HFF-Myc (cell line): ENCODE data around the gene ZNF516.

ENCODE experiments used
- DNase-seq: peaks from one replicate; pipeline ENCODE4 v3.0.0-alpha.2; 2011; ENCODE audit warnings: low read depth; ENCODE audit errors: extremely low read depth
- H3K4me3 ChIP-seq: replicated peaks from 2 replicates; pipeline ENCODE4 v1.5.1; 2011; ENCODE audit warnings: low read depth, mild to moderate bottlenecking, control low read depth, low read length
- CTCF ChIP-seq: IDR thresholded peaks from 2 replicates; pipeline ENCODE4 v1.5.1; 2012; ENCODE audit warnings: mild to moderate bottlenecking, low read depth, low read length, control low read depth; ENCODE audit errors: missing control alignments

ZNF516 gene

GRCh38 chr18:76460482-76460881 lies 34.6 kb downstream of the ZNF516 start:
- TF ChIP-seq CTCF = no peak
- H3K4me3 ChIP-seq = no peak overlapping the region
- DNase-seq = no peak

GRCh38 chr18:76459687-76460350 lies 35.2 kb downstream of the ZNF516 start:
- DNase-seq = peak; percentile 96
- H3K4me3 ChIP-seq = no peak overlapping the region; the same call in 1 of the 2 replicates
- TF ChIP-seq CTCF = no peak

GRCh38 chr18:76459312-76459686 lies 35.7 kb downstream of the ZNF516 start:
- TF ChIP-seq CTCF = no peak
- H3K4me3 ChIP-seq = no peak overlapping the region; the same call in 1 of the 2 replicates
- no peak for DNase-seq

GRCh38 chr18:76458522-76459311 lies 36.3 kb downstream of the ZNF516 start:
- DNase-seq = no peak
- TF ChIP-seq CTCF = no peak
- H3K4me3 ChIP-seq = no peak overlapping the region

- H3K4me3 ChIP-seq = no peak overlapping the region
- no peak for TF ChIP-seq CTCF
Observed at GRCh38 chr18:76457957-76458356, 37.1 kb downstream of the ZNF516 start.

GRCh38 chr18:76457475-76457874 lies 37.6 kb downstream of the ZNF516 start:
- no peak for DNase-seq
- TF ChIP-seq CTCF = no peak

More at GRCh38 chr18:76457957-76458356, 37.1 kb downstream of the ZNF516 start:
- DNase-seq = no peak

More at GRCh38 chr18:76457475-76457874, 37.6 kb downstream of the ZNF516 start:
- H3K4me3 ChIP-seq = no peak overlapping the region
